IMR-90 (cell line): ENCODE data around the gene LDAH. TPM values are rescaled to one million over a fixed set of nuclear protein-coding genes. Genes with fewer than 3 reads are reported as not detected.

Experiments
- ATAC-seq: fragments of 200-7000 bp; cut with Tn5 transposase; 2 replicates; pipeline ENCODE4 v1.9.1; 2020; ENCODE audit warnings: low read depth, mild to moderate bottlenecking, moderate library complexity
- BruUV-seq: library from RNA; stranded (reverse); fragments of 400-500 nt; replicated peaks from 2 replicates; lab custom pipeline; 2021; lab: Mats Ljungman, UMichigan
- CTCF ChIA-PET: fragments of 300-600 bp; formaldehyde crosslinking; extraction: SDS; loops from one replicate; lab custom pipeline; 2021; ENCODE audit warnings: antibody characterized with exemption; lab: Yijun Ruan, JAX
- POLR2A ChIA-PET: fragments of 300-600 bp; sonication (Branson Sonifier 250); formaldehyde crosslinking; loops from one replicate; lab custom pipeline; 2022; ENCODE audit warnings: antibody characterized with exemption; ENCODE audit not compliant: unreplicated experiment; lab: Charles Lee
- DNase-seq: peaks from one replicate; pipeline ENCODE4 v3.0.0; 2013
- H2AFZ ChIP-seq: replicated peaks from 2 replicates; pipeline ENCODE3; 2013; ENCODE audit warnings: low read length, mild to moderate bottlenecking; ENCODE audit not compliant: poor library complexity
- H2AK5ac ChIP-seq: 2 replicates; pipeline ENCODE4 v1.6.1; 2013; ENCODE audit warnings: low read depth, low read length, inconsistent platforms
- H2AK9ac ChIP-seq: replicated peaks from 2 replicates; pipeline ENCODE3; 2013; ENCODE audit warnings: mild to moderate bottlenecking, low read depth, low read length, moderate library complexity; ENCODE audit not compliant: poor library complexity
- H2BK120ac ChIP-seq: 2 replicates; pipeline ENCODE4 v1.6.1; 2013; ENCODE audit warnings: low read depth, low read length, inconsistent platforms
- H2BK15ac ChIP-seq: 3 replicates; pipeline ENCODE4 v1.6.1; 2013; ENCODE audit warnings: low read depth, low read length, inconsistent platforms
- H2BK20ac ChIP-seq: 2 replicates; pipeline ENCODE4 v1.6.1; 2013; ENCODE audit warnings: low read depth, mild to moderate bottlenecking, inconsistent platforms, low read length, moderate library complexity
- H2BK5ac ChIP-seq: 2 replicates; pipeline ENCODE4 v1.6.1; 2013; ENCODE audit warnings: mild to moderate bottlenecking, low read depth, low read length, inconsistent platforms; ENCODE audit not compliant: poor library complexity, severe bottlenecking
- H3K14ac ChIP-seq: replicated peaks from 2 replicates; pipeline ENCODE4 v1.6.1; 2013; ENCODE audit warnings: low read depth, low read length, inconsistent platforms
- H3K18ac ChIP-seq: 2 replicates; pipeline ENCODE4 v1.6.1; 2013; ENCODE audit warnings: low read depth, low read length, control low read depth
- H3K23ac ChIP-seq: 2 replicates; pipeline ENCODE4 v1.6.1; 2013; ENCODE audit warnings: low read depth, low read length, inconsistent platforms
- H3K27ac ChIP-seq: 2 replicates; pipeline ENCODE4 v1.5.1; 2013; ENCODE audit warnings: mild to moderate bottlenecking, control low read depth, low read length; ENCODE audit not compliant: insufficient read depth
- H3K27me3 ChIP-seq: 2 replicates; pipeline ENCODE4 v1.6.1; 2013; ENCODE audit warnings: low read length; ENCODE audit not compliant: control insufficient read depth, insufficient read depth
- H3K36me3 ChIP-seq: 2 replicates; pipeline ENCODE4 v1.6.1; 2013; ENCODE audit warnings: low read length, mixed read lengths; ENCODE audit not compliant: control insufficient read depth, insufficient read depth
- H3K4ac ChIP-seq: 2 replicates; pipeline ENCODE4 v1.6.1; 2013; ENCODE audit warnings: low read depth, low read length, inconsistent platforms
- H3K4me1 ChIP-seq: 2 replicates; pipeline ENCODE4 v1.6.1; 2013; ENCODE audit warnings: low read length, mixed read lengths; ENCODE audit not compliant: control insufficient read depth, insufficient read depth
- H3K4me2 ChIP-seq: 2 replicates; pipeline ENCODE4 v1.6.1; 2013; ENCODE audit warnings: low read depth, mild to moderate bottlenecking, control low read depth, low read length, moderate library complexity
- H3K4me3 ChIP-seq: 2 replicates; pipeline ENCODE4 v1.5.1; 2013; ENCODE audit warnings: low read depth, mild to moderate bottlenecking, control low read depth, low read length, moderate library complexity; ENCODE audit not compliant: insufficient read depth
- H3K56ac ChIP-seq: 2 replicates; pipeline ENCODE4 v1.6.1; 2013; ENCODE audit warnings: low read length, inconsistent platforms; ENCODE audit not compliant: insufficient read depth; ENCODE audit errors: extremely low read depth
- H3K79me1 ChIP-seq, 2 experiments: 2 replicates each; pipeline ENCODE4 v1.6.1; 2013; ENCODE audit warnings: low read length in 2 of 2, inconsistent platforms in 1 of 2, low read depth in 1 of 2
- H3K9ac ChIP-seq: 2 replicates; pipeline ENCODE4 v1.6.1; 2013; ENCODE audit warnings: low read depth, low read length, control low read depth
- H3K9me1 ChIP-seq: 2 replicates; pipeline ENCODE4 v1.6.1; 2013; ENCODE audit warnings: low read length, inconsistent platforms; ENCODE audit not compliant: insufficient read depth
- H3K9me3 ChIP-seq: 2 replicates; pipeline ENCODE4 v1.6.1; 2013; ENCODE audit warnings: low read length; ENCODE audit not compliant: control insufficient read depth, insufficient read depth
- H4K20me1 ChIP-seq: 2 replicates; pipeline ENCODE4 v1.6.1; 2013; ENCODE audit warnings: low read length, inconsistent platforms; ENCODE audit not compliant: insufficient read depth
- H4K5ac ChIP-seq: 2 replicates; pipeline ENCODE4 v1.6.1; 2013; ENCODE audit warnings: mild to moderate bottlenecking, low read depth, low read length, control low read depth
- H4K8ac ChIP-seq, 2 experiments: 2 replicates each; pipeline ENCODE4 v1.6.1; 2013; ENCODE audit warnings: low read depth in 2 of 2, low read length in 2 of 2, control low read depth in 1 of 2, inconsistent platforms in 1 of 2
- H4K91ac ChIP-seq: 2 replicates; pipeline ENCODE4 v1.6.1; 2013; ENCODE audit warnings: low read depth, low read length, inconsistent platforms; ENCODE audit not compliant: insufficient read depth
- CHD1 ChIP-seq: IDR thresholded peaks from 2 replicates; pipeline ENCODE4 v1.6.1; 2012; ENCODE audit warnings: low read depth, low read length, improper control_type of control experiment
- CTCF ChIP-seq: conservative IDR thresholded peaks from 2 replicates; pipeline ENCODE4 v1.5.1; 2012; ENCODE audit warnings: mild to moderate bottlenecking, low read depth, low read length, improper control_type of control experiment
- ELK1 ChIP-seq: fragments of 150-350 bp; IDR thresholded peaks from 2 replicates; pipeline ENCODE4 v1.6.1; 2016; ENCODE audit warnings: low read depth, mild to moderate bottlenecking, low read length, moderate library complexity, borderline replicate concordance
- MAFK ChIP-seq: IDR thresholded peaks from 2 replicates; pipeline ENCODE4 v1.6.1; 2012; ENCODE audit warnings: low read depth, low read length, improper control_type of control experiment
- MAZ ChIP-seq: IDR thresholded peaks from 2 replicates; pipeline ENCODE4 v1.6.1; 2012; ENCODE audit warnings: low read depth, mild to moderate bottlenecking, low read length, improper control_type of control experiment, moderate library complexity, borderline replicate concordance
- NFE2L2 ChIP-seq: fragments of 150-350 bp; IDR thresholded peaks from 2 replicates; pipeline ENCODE4 v1.6.1; 2016; ENCODE audit warnings: low read depth, mild to moderate bottlenecking, low read length
- RAD21 ChIP-seq: IDR thresholded peaks from 2 replicates; pipeline ENCODE4 v1.6.1; 2012; ENCODE audit warnings: low read length, improper control_type of control experiment
- RCOR1 ChIP-seq: IDR thresholded peaks from 2 replicates; pipeline ENCODE4 v1.6.1; 2012; ENCODE audit warnings: mild to moderate bottlenecking, low read length, improper control_type of control experiment; ENCODE audit not compliant: insufficient replicate concordance
- RFX5 ChIP-seq: IDR thresholded peaks from 2 replicates; pipeline ENCODE4 v1.8.0; 2012; ENCODE audit warnings: low read depth, mild to moderate bottlenecking, low read length, moderate library complexity
- SMC3 ChIP-seq: fragments of 150-350 bp; IDR thresholded peaks from 2 replicates; pipeline ENCODE4 v1.6.1; 2016; ENCODE audit warnings: low read depth, mild to moderate bottlenecking, antibody characterized with exemption, low read length, moderate library complexity
- USF2 ChIP-seq: fragments of 150-350 bp; IDR thresholded peaks from 2 replicates; pipeline ENCODE4 v1.6.1; 2017; ENCODE audit warnings: mild to moderate bottlenecking, antibody characterized with exemption, low read length, low read depth
- WGBS, 2 experiments: methylation state at CpG; one replicate each; pipeline versions ENCODE4 v1.1.5 to v1.1.7; 2013; ENCODE audit warnings: missing lambda C conversion rate in 2 of 2; ENCODE audit not compliant: insufficient read length in 1 of 2; ENCODE audit errors: extremely low coverage in 2 of 2; 5-methylcytosine and 5-hydroxymethylcytosine counted together
- dilution Hi-C: fragments of 300-500 bp; cut with HindIII; formaldehyde crosslinking; loops from one replicate; pipeline ENCODE4 v1.14.3; 2018; ENCODE audit warnings: low sequenced_read_pairs; ENCODE audit not compliant: unreplicated experiment
- in situ Hi-C: fragments of 300-500 bp; cut with MboI; formaldehyde crosslinking; loops from 3 replicates; pipeline ENCODE4 v1.14.3; 2019; ENCODE audit warnings: low sequenced_read_pairs, inconsistent platforms, mixed read lengths
- intact Hi-C: fragments of 100-400 bp; cut with micrococcal nuclease; formaldehyde crosslinking; loops from 2 replicates; pipeline ENCODE4 v1.10.0; 2022
- polyA plus RNA-seq, 3 experiments: library from polyadenylated mRNA; depleted of rRNA; stranded (reverse); fragments of >200 nt; gene quantifications; 2 replicates each; pipeline ENCODE4 v1.2.3, GENCODE V29; 2012; ENCODE audit warnings: low replicate concordance in 1 of 3
- total RNA-seq: library from RNA; depleted of rRNA; stranded (reverse); fragments of >200 nt; gene quantifications from 2 replicates; pipeline ENCODE4 v1.2.3, GENCODE V29; 2012

The LDAH gene
- total and polyA plus RNA-seq, 2 of the 4 experiments (the other 2 are of a cell fraction), result 12.1 to 31.7 TPM

- no peak overlapping the region for H3K56ac ChIP-seq
- H2AK5ac ChIP-seq, result no peak overlapping the region
- BruUV-seq, result no TSS peak
- no peak for DNase-seq
- H4K5ac ChIP-seq, result no peak overlapping the region
- dilution Hi-C loops, result loop anchor here (25.0 kb wide), 1 partner anchor 240 kb away; no protein-coding TSS in a partner anchor
- no peak overlapping the region for H3K23ac ChIP-seq
- no peaks in the 10 kb centered on the region for H4K20me1 ChIP-seq
- H2AFZ ChIP-seq, result no peak overlapping the region
- 0 out of 4 replicates have a peak, but pooled peaks cover 0 to 3% of the 10 kb centered on the region in 2 experiments for H3K79me1 ChIP-seq
- H3K4ac ChIP-seq, result no peak overlapping the region
- no peaks in the 10 kb centered on the region for H3K9me3 ChIP-seq
- ChIA-PET CTCF (no interaction called here), POLR2A (no interaction called here)
- H2BK120ac ChIP-seq, result no peak overlapping the region
- peaks cover 4% of the 10 kb centered on the region; the same call in 1 of the 2 replicates for H3K4me1 ChIP-seq
- no peak overlapping the region for H2BK5ac ChIP-seq
- H3K4me3 ChIP-seq, result no peak overlapping the region
- intact Hi-C loops, result no loop called here
- no peak overlapping the region for H4K91ac ChIP-seq
- 0 out of 2 replicates have a peak, but pooled peaks cover 3% of the 10 kb centered on the region for H3K9me1 ChIP-seq
- no peak overlapping the region for H3K4me2 ChIP-seq
- H3K18ac ChIP-seq, result no peak overlapping the region
- H3K14ac ChIP-seq, result no peak overlapping the region
- H3K27me3 ChIP-seq, result no peaks in the 10 kb centered on the region
- no peak overlapping the region for H2BK15ac ChIP-seq
- H3K36me3 ChIP-seq, result peaks cover 3% of the 10 kb centered on the region; the same call in 1 of the 2 replicates
- no peak for ATAC-seq
- no peak for TF ChIP-seq SMC3
- TF ChIP-seq CTCF, result no peak
- no peak for TF ChIP-seq CHD1
- no peak for TF ChIP-seq MAZ
- no peak for TF ChIP-seq RCOR1
- TF ChIP-seq ELK1, result no peak
- TF ChIP-seq RAD21, result no peak
- no peak for TF ChIP-seq NFE2L2
- no peak for TF ChIP-seq RFX5
- TF ChIP-seq USF2, result no peak
- no peak for TF ChIP-seq MAFK
- H3K27ac ChIP-seq, result no peak overlapping the region
- H2BK20ac ChIP-seq, result no peak overlapping the region
- no CpG with 5 or more reads among the region's 2 CpGs for WGBS, 2 experiments
- H3K9ac ChIP-seq, result no peak overlapping the region
- no peak overlapping the region for H4K8ac ChIP-seq
- in situ Hi-C loops, result no loop called here
- H2AK9ac ChIP-seq, result no peak overlapping the region
Measured at GRCh38 chr2:20697322-20697934, 125.5 kb downstream of the LDAH start.
